NB4 (cell line): ENCODE results near the gene PRSS38.

Experiments used
- DNase-seq: peaks from one replicate; pipeline ENCODE4 v3.0.0; 2010; ENCODE audit warnings: low read depth
- H3K4me3 ChIP-seq: one replicate; pipeline ENCODE4 v1.5.1; 2011; ENCODE audit warnings: mild to moderate bottlenecking, low read depth, low read length, moderate library complexity
- CTCF ChIP-seq: IDR thresholded peaks from one replicate; pipeline ENCODE4 v1.5.1; 2012; ENCODE audit warnings: low read depth, low read length
- MAX ChIP-seq: IDR thresholded peaks from 2 replicates; pipeline ENCODE4 v1.6.1; 2011; ENCODE audit warnings: low read depth, low read length
- MYC ChIP-seq: IDR thresholded peaks from 2 replicates; pipeline ENCODE4 v1.6.1; 2011; ENCODE audit warnings: low read depth, low read length
- POLR2A ChIP-seq: IDR thresholded peaks from 2 replicates; pipeline ENCODE4 v1.6.1; 2011; ENCODE audit warnings: mild to moderate bottlenecking; ENCODE audit not compliant: insufficient read length; ENCODE audit errors: extremely low read depth

The PRSS38 gene

GRCh38 chr1:227890451-227891222, 75.2 kb downstream of the PRSS38 start:
- no peak overlapping the region for H3K4me3 ChIP-seq
- no peak for DNase-seq
- TF ChIP-seq MAX (no peak), CTCF (no peak), MYC (no peak), POLR2A (no peak)

DNA sequence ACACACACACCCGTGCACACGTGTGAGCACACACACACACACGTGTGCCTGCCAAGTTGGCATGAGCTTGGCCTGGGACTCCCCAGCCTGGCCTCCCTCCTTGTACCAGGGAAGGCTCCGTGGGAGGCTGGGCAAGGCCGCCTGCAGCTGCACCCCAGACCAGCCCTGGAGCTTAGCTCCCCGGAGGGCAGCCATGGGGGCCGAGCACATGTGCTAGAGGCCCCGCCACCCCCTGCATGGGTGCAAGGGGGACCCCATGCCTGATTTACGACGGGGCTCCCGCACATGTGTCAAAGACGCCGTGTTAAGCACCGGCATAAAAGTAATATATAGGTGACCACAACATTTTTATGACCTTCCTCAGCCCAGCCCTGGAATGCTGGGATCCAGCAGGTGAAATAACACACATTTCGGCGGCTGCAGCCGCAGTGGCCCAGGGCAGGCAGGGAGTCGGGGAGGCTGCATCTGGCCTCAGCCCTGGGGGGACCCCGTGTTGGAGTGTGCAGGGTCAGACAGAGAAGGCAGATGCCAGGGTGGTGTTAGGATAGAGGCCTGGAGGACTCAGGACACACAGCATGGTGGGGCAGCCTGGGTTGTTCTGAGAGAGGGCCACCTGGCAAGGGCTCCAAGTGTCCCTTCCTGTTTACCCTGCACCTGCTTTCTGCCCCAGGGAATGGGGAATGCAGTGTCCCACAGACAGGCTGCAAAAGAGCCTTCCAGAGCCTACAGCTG, 75.9 kb downstream of the PRSS38 start:
- no peak for DNase-seq
- no peak overlapping the region for H3K4me3 ChIP-seq
- TF ChIP-seq POLR2A, result no peak
- no peak for TF ChIP-seq MYC
- no peak for TF ChIP-seq CTCF
- no peak for TF ChIP-seq MAX

DNA sequence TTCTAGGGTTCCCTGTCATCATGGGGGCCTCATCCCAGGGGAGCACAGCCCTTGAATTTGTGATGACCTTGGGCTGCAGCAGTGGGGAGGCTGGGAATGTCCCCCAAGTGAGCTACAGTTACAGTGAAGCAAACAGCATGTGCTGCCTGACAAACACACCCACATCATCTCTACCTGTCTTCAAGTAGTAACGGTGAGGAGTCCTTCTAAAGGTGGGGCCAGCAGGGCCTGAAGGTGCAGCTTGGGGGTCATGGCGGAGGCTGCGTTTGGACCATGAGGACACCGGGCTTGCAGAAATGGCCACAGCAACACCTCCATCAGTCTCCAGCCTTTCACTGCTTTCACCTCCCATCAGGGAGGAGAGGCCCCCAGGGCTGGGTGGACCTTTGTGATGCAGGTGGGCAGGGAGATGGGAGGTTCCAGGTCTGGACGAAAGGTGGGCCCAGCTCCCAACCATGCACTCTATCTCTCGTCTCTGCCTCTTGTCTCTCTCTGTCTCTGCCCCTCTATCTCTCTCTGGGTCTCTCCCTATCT, 76.5 kb downstream of the PRSS38 start:
- TF ChIP-seq CTCF (no peak), MAX (no peak), POLR2A (no peak), MYC (no peak)
- no peak for DNase-seq
- H3K4me3 ChIP-seq, result no peak overlapping the region

DNA sequence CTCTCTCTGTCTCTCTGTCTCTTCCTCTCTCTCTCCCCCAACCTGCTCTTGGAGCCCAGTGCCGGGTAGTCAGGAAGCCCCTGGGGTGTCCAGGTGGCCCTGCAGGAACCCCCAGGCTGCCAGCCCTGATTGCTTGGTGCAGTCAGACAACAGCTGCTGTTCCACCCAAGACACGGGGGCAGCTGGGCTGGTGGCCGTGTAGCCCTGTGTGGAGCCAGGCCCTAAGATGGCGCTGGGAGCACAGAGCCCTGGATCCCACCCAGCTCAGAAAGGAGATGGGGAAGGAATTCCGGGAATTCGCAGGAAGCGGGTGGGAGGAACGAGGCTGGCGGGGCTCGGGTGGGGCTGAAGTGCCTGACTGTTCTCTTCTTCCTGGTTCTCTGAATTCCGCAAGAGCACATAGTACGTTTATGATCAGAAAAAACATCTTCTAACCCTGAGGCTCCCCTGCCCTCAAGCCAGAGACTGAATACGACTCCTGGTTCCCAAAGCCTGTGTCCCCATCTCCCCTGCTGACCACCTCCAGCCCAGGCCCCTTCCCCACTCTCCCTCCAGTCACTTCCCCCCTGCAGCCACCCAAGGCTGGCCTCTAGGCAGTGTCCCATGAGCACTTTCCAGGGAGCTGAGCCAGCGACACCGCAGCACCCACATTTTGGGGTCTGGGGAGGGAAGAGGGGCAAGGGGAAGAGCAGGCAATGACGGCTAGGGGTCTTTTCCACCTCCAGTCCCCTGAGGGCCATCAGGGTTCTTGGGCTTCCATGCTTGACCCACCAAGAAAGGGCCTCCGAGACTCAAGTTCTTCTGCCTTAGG, 77.2 kb downstream of the PRSS38 start:
- no peak overlapping the region for H3K4me3 ChIP-seq
- DNase-seq, result no peak
- no peak for TF ChIP-seq CTCF
- no peak for TF ChIP-seq MAX
- no peak for TF ChIP-seq MYC
- no peak for TF ChIP-seq POLR2A

- no peak for TF ChIP-seq CTCF
- no peak for TF ChIP-seq POLR2A
- no peak for TF ChIP-seq MAX
- no peak for TF ChIP-seq MYC
- H3K4me3 ChIP-seq, result no peak overlapping the region
- DNase-seq, result no peak
Observed at GRCh38 chr1:227893300-227893948, 77.9 kb downstream of the PRSS38 start.
